Activated B cell treated with CpG ODN at 0.5 μM for 24 hours (primary cell): ENCODE data around the gene COL9A2. TPM values are rescaled to one million over a fixed set of nuclear protein-coding genes. Genes with fewer than 3 reads are reported as not detected.

Experiments used
- ATAC-seq: fragments of 200-7000 bp; cut with Tn5 transposase; one replicate; pipeline ENCODE4 v1.10.0; 2021; ENCODE audit warnings: low read depth, mild to moderate bottlenecking, moderate library complexity
- CTCF ChIA-PET: fragments of 350-600 bp; sonication (Branson Sonifier 250); formaldehyde crosslinking; loops from one replicate; lab custom pipeline; 2021; ENCODE audit warnings: antibody characterized with exemption; lab: Charles Lee
- POLR2A ChIA-PET: fragments of 350-600 bp; sonication (Branson Sonifier 250); formaldehyde crosslinking; loops from one replicate; lab custom pipeline; 2021; ENCODE audit warnings: antibody characterized with exemption; lab: Charles Lee
- DNase-seq: peaks from one replicate; pipeline ENCODE4 v3.0.0; 2022
- H3K27ac Mint-ChIP-seq: one replicate; pipeline ENCODE4 v1.8.0; 2020; ENCODE audit warnings: mixed read lengths
- H3K27me3 Mint-ChIP-seq: one replicate; pipeline ENCODE4 v1.8.0; 2021; ENCODE audit warnings: mixed read lengths
- H3K36me3 Mint-ChIP-seq: one replicate; pipeline ENCODE4 v1.8.0; 2021; ENCODE audit warnings: low read depth, mixed read lengths
- H3K4me1 Mint-ChIP-seq: one replicate; pipeline ENCODE4 v1.8.0; 2021; ENCODE audit warnings: mixed read lengths
- H3K4me3 Mint-ChIP-seq: one replicate; pipeline ENCODE4 v1.8.0; 2020; ENCODE audit warnings: mild to moderate bottlenecking, mixed read lengths
- H3K9me3 Mint-ChIP-seq: one replicate; pipeline ENCODE4 v1.8.0; 2020; ENCODE audit warnings: mixed read lengths
- intact Hi-C: fragments of 100-400 bp; cut with micrococcal nuclease; formaldehyde crosslinking; loops from one replicate; pipeline ENCODE4 v1.15.1; 2024
- total RNA-seq: library from RNA; stranded (reverse); gene quantifications from 2 replicates; pipeline ENCODE4 v1.2.3, GENCODE V29; 2022
- TF ChIP-seq, protein P1 (sequence below): fragments of 200-600 bp; IDR thresholded peaks from one replicate; pipeline ENCODE4 v1.8.0; 2022; ENCODE audit warnings: antibody characterized with exemption, mild to moderate bottlenecking

The COL9A2 gene
- total RNA-seq, 1 donor from 2014 or later, result 5.7 TPM

DNA sequence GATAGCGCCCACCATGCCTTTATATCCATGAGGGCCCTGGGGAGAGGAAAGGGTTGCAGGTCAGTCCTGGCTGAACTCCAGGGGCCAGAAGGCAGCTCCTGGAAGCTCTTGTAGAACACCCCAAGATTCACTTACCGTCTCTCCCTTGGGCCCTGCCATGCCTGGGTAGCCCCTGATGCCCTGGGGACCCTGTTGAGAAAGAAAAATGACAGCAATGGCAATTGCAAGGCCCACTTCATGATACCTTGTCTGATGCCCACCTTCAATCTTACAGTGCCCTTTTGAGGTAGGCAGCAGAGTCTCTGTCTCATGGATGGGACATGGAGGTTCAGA lies 7.0 kb downstream of the COL9A2 start:
- H3K27me3 Mint-ChIP-seq, result no peaks in the 10 kb centered on the region
- H3K9me3 Mint-ChIP-seq, result no peaks in the 10 kb centered on the region
- intact Hi-C loops, result loop anchor here (10.0 kb wide), 1 partner anchor 385 kb away; the partner anchor contains the start of gene NFYC
- peaks cover 37% of the 10 kb centered on the region for H3K4me1 Mint-ChIP-seq
- no peak for DNase-seq
- no peak overlapping the region for H3K27ac Mint-ChIP-seq
- POLR2A ChIA-PET, result no interaction called here
- H3K36me3 Mint-ChIP-seq, result no peaks in the 10 kb centered on the region
- CTCF ChIA-PET, result no interaction called here
- ATAC-seq, result no peak
- H3K4me3 Mint-ChIP-seq, result no peak overlapping the region
- TF ChIP-seq, protein P1, sequence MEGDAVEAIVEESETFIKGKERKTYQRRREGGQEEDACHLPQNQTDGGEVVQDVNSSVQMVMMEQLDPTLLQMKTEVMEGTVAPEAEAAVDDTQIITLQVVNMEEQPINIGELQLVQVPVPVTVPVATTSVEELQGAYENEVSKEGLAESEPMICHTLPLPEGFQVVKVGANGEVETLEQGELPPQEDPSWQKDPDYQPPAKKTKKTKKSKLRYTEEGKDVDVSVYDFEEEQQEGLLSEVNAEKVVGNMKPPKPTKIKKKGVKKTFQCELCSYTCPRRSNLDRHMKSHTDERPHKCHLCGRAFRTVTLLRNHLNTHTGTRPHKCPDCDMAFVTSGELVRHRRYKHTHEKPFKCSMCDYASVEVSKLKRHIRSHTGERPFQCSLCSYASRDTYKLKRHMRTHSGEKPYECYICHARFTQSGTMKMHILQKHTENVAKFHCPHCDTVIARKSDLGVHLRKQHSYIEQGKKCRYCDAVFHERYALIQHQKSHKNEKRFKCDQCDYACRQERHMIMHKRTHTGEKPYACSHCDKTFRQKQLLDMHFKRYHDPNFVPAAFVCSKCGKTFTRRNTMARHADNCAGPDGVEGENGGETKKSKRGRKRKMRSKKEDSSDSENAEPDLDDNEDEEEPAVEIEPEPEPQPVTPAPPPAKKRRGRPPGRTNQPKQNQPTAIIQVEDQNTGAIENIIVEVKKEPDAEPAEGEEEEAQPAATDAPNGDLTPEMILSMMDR, result no peak

DNA sequence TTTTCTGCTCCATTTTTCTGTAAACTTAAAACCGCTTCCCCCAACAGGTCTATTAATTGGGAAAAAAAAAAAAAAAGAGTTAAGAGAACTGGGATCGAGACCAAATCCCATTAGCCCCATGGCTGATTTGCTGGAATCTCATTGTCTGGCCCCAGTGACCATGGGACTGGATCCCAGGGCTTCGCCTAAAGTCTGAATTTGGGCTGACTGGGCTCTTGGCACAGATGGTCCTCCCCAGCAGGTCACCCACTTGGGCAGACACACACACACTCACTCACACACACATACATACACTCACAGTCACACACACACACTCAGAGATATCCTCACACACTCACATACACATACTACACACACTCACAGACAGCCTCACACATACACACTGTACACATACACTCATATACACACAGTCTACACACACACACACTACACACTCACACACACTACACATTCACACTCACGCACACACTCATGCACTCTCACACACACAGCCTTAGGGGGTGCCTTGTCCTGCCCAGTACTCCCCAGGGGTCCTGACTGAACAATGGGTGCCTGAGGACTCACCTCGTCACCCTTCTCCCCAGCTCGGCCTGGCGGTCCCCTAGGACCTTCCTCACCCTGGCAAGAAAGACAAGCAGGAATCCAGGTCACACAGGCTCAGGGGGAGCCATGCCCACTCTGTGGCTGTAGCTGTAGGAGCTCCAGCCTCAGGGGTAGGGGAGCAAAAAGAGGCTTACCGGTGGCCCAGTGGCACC lies 7.5 kb downstream of the COL9A2 start:
- ATAC-seq (no peak), DNase-seq (no peak)
- Mint-ChIP-seq H3K27ac (no peak overlapping the region), H3K36me3 (no peaks in the 10 kb centered on the region), H3K4me3 (no peak overlapping the region), H3K9me3 (no peaks in the 10 kb centered on the region), H3K4me1 (peaks cover 31% of the 10 kb centered on the region), H3K27me3 (no peaks in the 10 kb centered on the region)
- intact Hi-C loops, result loop anchor here (10.0 kb wide), 1 partner anchor 385 kb away; the partner anchor contains the start of gene NFYC
- TF ChIP-seq, protein P1, result no peak
- POLR2A ChIA-PET, result no interaction called here
- CTCF ChIA-PET, result no interaction called here

DNA sequence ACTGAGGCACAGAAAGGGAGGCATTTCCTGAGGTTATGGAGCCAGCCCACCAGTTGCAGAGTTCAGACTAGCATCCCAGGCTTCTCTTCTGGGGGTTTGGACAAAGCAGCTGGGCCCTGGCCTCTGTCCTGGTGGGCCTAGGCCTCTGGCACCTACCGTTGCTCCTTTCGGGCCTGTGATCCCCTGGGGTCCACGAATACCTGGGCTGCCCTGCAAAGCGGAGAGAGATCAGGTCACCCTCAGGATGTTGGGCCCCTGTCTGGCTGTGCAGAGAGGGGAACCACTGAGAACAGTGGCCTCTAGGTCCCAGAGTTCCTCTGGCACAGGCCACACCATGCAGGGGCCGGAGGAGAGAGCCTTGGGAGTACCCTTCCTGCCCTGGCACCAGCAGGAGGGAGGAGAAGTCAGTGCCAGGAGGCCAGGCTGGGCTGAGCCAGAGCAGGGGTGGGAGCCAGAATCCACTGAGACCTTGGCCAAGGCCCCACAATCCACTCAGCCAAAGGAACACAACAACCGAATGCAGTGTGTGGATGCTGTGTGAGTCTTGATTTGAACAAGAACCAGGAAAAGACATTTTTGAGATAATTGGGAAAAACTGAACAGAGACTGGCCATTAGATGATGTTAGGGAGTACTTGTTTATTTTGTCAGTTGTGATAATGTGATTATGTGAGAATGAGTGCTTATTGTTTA lies 8.9 kb downstream of the COL9A2 start:
- DNase-seq (no peak), ATAC-seq (no peak)
- H3K36me3 Mint-ChIP-seq, result no peaks in the 10 kb centered on the region
- TF ChIP-seq, protein P1, result no peak
- CTCF ChIA-PET, result no interaction called here
- intact Hi-C loops, result no loop called here
- H3K27me3 Mint-ChIP-seq, result no peaks in the 10 kb centered on the region
- POLR2A ChIA-PET, result interaction anchor here (0.6 kb wide), 1 partner anchor 14 kb away, joined by 6 read pairs; no protein-coding TSS in a partner anchor
- H3K4me3 Mint-ChIP-seq, result no peak overlapping the region
- H3K4me1 Mint-ChIP-seq, result peaks cover 18% of the 10 kb centered on the region
- no peaks in the 10 kb centered on the region for H3K9me3 Mint-ChIP-seq
- H3K27ac Mint-ChIP-seq, result no peak overlapping the region

DNA sequence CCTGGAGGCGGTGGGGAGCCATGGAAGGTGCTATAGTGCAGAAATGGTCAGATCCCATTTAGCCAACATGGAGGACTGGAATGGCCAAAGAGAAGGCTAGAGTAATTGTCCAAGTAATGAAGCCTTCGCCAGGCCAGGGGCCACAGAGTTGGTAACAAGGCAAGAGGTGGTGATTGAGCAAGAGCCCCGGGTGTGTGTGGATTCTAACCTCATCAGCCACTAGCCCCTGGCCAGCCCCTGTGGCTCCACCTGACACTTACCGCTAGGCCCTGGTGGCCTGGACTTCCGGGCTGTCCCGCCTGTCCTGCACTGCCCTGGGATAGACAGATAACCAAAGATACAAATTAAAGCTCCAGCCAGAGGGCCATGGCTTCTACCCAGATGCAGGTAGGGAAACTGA lies 9.9 kb downstream of the COL9A2 start:
- ATAC-seq (no peak), DNase-seq (no peak)
- TF ChIP-seq, protein P1, result no peak
- no peak overlapping the region for H3K4me3 Mint-ChIP-seq
- no peaks in the 10 kb centered on the region for H3K36me3 Mint-ChIP-seq
- no peak overlapping the region for H3K27ac Mint-ChIP-seq
- no peaks in the 10 kb centered on the region for H3K9me3 Mint-ChIP-seq
- H3K27me3 Mint-ChIP-seq, result no peaks in the 10 kb centered on the region
- intact Hi-C loops, result no loop called here
- ChIA-PET CTCF (interaction anchor here (0.6 kb wide), 1 partner anchor 14 kb away, joined by 3 read pairs; no protein-coding TSS in a partner anchor), POLR2A (no interaction called here)
- H3K4me1 Mint-ChIP-seq, result peaks cover 8% of the 10 kb centered on the region

DNA sequence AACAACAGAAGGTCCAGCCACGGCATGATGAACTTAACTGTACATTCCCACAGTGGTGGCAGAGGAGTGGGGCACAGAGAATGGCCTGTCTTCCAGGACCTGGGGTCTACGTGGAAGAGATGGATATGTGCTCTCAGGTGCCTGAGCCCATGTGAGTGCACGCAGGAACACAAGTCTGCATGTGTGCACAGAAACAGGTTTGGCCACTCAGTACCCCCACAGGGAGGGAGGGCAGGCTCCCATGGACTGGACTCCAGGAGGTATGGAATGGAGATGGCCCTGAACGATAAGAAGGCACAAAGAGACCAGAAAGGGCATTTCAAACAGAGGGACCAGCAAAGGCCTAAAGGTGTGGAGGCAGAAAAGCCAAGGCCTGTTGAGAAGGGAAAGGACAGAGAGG lies 10.8 kb downstream of the COL9A2 start:
- Mint-ChIP-seq H3K4me1 (no peaks in the 10 kb centered on the region), H3K4me3 (no peak overlapping the region), H3K9me3 (no peaks in the 10 kb centered on the region), H3K27ac (no peak overlapping the region), H3K36me3 (no peaks in the 10 kb centered on the region), H3K27me3 (no peaks in the 10 kb centered on the region)
- POLR2A ChIA-PET, result interaction anchor here (1.5 kb wide), 1 partner anchor 8 kb away, joined by 4 read pairs; no protein-coding TSS in a partner anchor
- intact Hi-C loops, result no loop called here
- TF ChIP-seq, protein P1, result no peak
- ATAC-seq (no peak), DNase-seq (no peak)
- CTCF ChIA-PET, result no interaction called here
